ENCODE data around the gene ISCU.

GRCh38 chr12:108564724-108565123 is 2.3 kb downstream of the ISCU start:
- TF ChIP-seq CTCF (IDR thresholded peaks at IDR 0.05) (no peak), POLR2AphosphoS5 (IDR thresholded peaks at IDR 0.05) (no peak)

Measured in esophagus muscularis mucosa (tissue), 3 donors.